CD14-positive monocyte (primary cell): ENCODE data around the gene SMIM35. TPM values are rescaled to one million over a fixed set of nuclear protein-coding genes. Genes with fewer than 3 reads are reported as not detected.

Source experiments
- DNase-seq, 3 donors: peaks; one replicate each; pipeline ENCODE4 v3.0.0-alpha.2; 2011 to 2022
- H2AFZ ChIP-seq: 2 replicates; pipeline ENCODE4 v1.6.0; 2012; ENCODE audit warnings: mild to moderate bottlenecking, low read depth, low read length, inconsistent platforms; ENCODE audit not compliant: insufficient read depth, poor library complexity, severe bottlenecking
- H3K27ac ChIP-seq, 2 donors: 1 replicate in 1 of 2; 2 replicates in 1 of 2; pipeline ENCODE4 v1.5.1; 2012 to 2013; ENCODE audit warnings: low read length in 2 of 2, control low read depth in 1 of 2, inconsistent platforms in 1 of 2, low read depth in 1 of 2, mild to moderate bottlenecking in 1 of 2
- H3K27me3 ChIP-seq, 2 donors: one replicate each; pipeline versions ENCODE4 v1.6.0 to v1.6.1; 2011 to 2013; ENCODE audit warnings: low read length in 2 of 2; ENCODE audit not compliant: control insufficient read depth in 2 of 2, insufficient read depth in 2 of 2
- H3K36me3 ChIP-seq, 2 donors: replicated peaks in 1 of 2; 1 replicate in 1 of 2; 2 replicates in 1 of 2; pipeline versions ENCODE4 v1.5.1 to v1.6.1; 2012 to 2013; ENCODE audit warnings: low read length in 2 of 2, control low read depth in 1 of 2, inconsistent platforms in 1 of 2, mild to moderate bottlenecking in 1 of 2; ENCODE audit not compliant: insufficient read depth in 2 of 2, control insufficient read depth in 1 of 2
- H3K4me1 ChIP-seq, 2 donors: 1 replicate in 1 of 2; 2 replicates in 1 of 2; pipeline versions ENCODE4 v1.5.1 to v1.6.1; 2012 to 2013; ENCODE audit warnings: low read length in 2 of 2, control low read depth in 1 of 2, inconsistent platforms in 1 of 2, mild to moderate bottlenecking in 1 of 2, moderate library complexity in 1 of 2; ENCODE audit not compliant: insufficient read depth in 2 of 2, control insufficient read depth in 1 of 2
- H3K4me2 ChIP-seq: replicated peaks from 2 replicates; pipeline ENCODE3; 2012; ENCODE audit warnings: low read length, moderate library complexity, mild to moderate bottlenecking; ENCODE audit not compliant: poor library complexity, severe bottlenecking; ENCODE audit errors: extremely low read depth
- H3K4me3 ChIP-seq, 3 experiments: fragments of 200-600 bp in 1 of 3; sonication (generic) in 1 of 3; replicated peaks in 1 of 3; 1 replicate in 2 of 3; 2 replicates in 1 of 3; pipeline ENCODE4 v1.5.1; 2011 to 2013; ENCODE audit warnings: low read length in 3 of 3, mild to moderate bottlenecking in 3 of 3, control low read depth in 2 of 3, low read depth in 2 of 3, inconsistent platforms in 1 of 3, moderate library complexity in 1 of 3
- H3K79me2 ChIP-seq: 2 replicates; pipeline ENCODE4 v1.6.0; 2012; ENCODE audit warnings: mild to moderate bottlenecking, control low read depth, inconsistent platforms, low read length, moderate library complexity; ENCODE audit not compliant: insufficient read depth
- H3K9ac ChIP-seq: 2 replicates; pipeline ENCODE4 v1.6.0; 2017; ENCODE audit warnings: low read length, mild to moderate bottlenecking; ENCODE audit not compliant: insufficient read depth, poor library complexity, severe bottlenecking
- H3K9me3 ChIP-seq, 2 donors: replicated peaks in 1 of 2; 1 replicate in 1 of 2; 2 replicates in 1 of 2; pipeline versions ENCODE4 v1.5.1 to v1.6.1; 2012 to 2013; ENCODE audit warnings: low read length in 2 of 2, control low read depth in 1 of 2; ENCODE audit not compliant: control insufficient read depth in 1 of 2, insufficient read depth in 1 of 2
- H4K20me1 ChIP-seq: 2 replicates; pipeline ENCODE4 v1.6.0; 2012; ENCODE audit warnings: mild to moderate bottlenecking, low read length, control low read depth, moderate library complexity; ENCODE audit not compliant: insufficient read depth
- H3K27ac Mint-ChIP-seq, 7 donors: one replicate each; pipeline ENCODE4 v1.8.0; 2020; ENCODE audit warnings: mild to moderate bottlenecking in 7 of 7, mixed read lengths in 7 of 7, moderate library complexity in 6 of 7, inconsistent platforms in 2 of 7
- H3K27me3 Mint-ChIP-seq, 3 donors: one replicate each; pipeline ENCODE4 v1.8.0; 2021 to 2022; ENCODE audit warnings: low read depth in 3 of 3, mild to moderate bottlenecking in 3 of 3, mixed read lengths in 3 of 3, moderate library complexity in 3 of 3, inconsistent platforms in 1 of 3
- H3K36me3 Mint-ChIP-seq, 2 donors: one replicate each; pipeline ENCODE4 v1.8.0; 2020; ENCODE audit warnings: mixed read lengths in 2 of 2, inconsistent platforms in 1 of 2, mild to moderate bottlenecking in 1 of 2
- H3K4me1 Mint-ChIP-seq: one replicate; pipeline ENCODE4 v1.8.0; 2020; ENCODE audit warnings: mild to moderate bottlenecking, mixed read lengths
- H3K4me3 Mint-ChIP-seq, 2 donors: one replicate each; pipeline ENCODE4 v1.8.0; 2020; ENCODE audit warnings: mild to moderate bottlenecking in 2 of 2, mixed read lengths in 2 of 2, moderate library complexity in 1 of 2
- H3K9me3 Mint-ChIP-seq, 7 donors: one replicate each; pipeline ENCODE4 v1.8.0; 2020 to 2022; ENCODE audit warnings: mixed read lengths in 7 of 7, mild to moderate bottlenecking in 6 of 7, moderate library complexity in 6 of 7, inconsistent platforms in 2 of 7
- WGBS: methylation state at CpG from one replicate; pipeline ENCODE4 v1.1.5; 2013; ENCODE audit warnings: missing lambda C conversion rate; ENCODE audit not compliant: insufficient coverage; 5-methylcytosine and 5-hydroxymethylcytosine counted together
- intact Hi-C, 2 donors: fragments of 100-400 bp; cut with micrococcal nuclease; formaldehyde crosslinking; loops; one replicate each; pipeline versions ENCODE4 v1.15.0 to v1.15.1; 2023
- polyA plus RNA-seq, 3 donors: library from polyadenylated mRNA; depleted of rRNA in 1 of 3; unstranded in 2 of 3; stranded (reverse) in 1 of 3; fragments of 300-500 nt in 2 of 3; fragments of >200 nt in 1 of 3; fragmentation: Illumina TruSeq in 2 of 3; gene quantifications; 1 replicate in 2 of 3; 2 replicates in 1 of 3; pipeline ENCODE4 v1.2.3, GENCODE V29; 2012 to 2021
- TF ChIP-seq, protein P1 (sequence below): fragments of 200-600 bp; IDR thresholded peaks from one replicate; pipeline ENCODE4 v1.8.0; 2022; ENCODE audit warnings: antibody characterized with exemption, mild to moderate bottlenecking

The SMIM35 gene
- polyA plus RNA-seq, 3 donors, result 0.05 to 0.29 (median 0.11) TPM

DNA sequence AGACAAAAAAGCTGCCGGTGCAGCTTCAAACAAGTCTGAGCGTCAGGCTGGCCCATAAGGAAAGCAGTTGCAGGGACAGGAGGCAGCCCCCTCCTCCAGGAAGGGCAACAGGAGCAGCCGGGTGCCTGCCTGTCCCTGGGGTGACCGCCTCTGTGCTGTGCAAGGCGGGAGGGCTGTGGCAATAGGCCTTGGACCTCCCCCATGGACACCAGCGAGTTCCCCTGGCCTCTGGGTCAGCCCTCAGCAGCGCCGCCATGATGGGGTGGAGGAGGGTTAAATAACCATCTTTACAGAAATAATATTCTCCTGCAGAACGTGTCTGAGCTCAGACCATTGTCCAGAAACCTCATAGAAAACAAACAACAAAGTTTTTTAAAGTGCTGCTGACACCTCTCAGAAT is 13.2 kb downstream of the SMIM35 start:
- no peak overlapping the region for H3K27ac ChIP-seq
- H3K4me3 ChIP-seq, result no peak overlapping the region
- TF ChIP-seq, protein P1, sequence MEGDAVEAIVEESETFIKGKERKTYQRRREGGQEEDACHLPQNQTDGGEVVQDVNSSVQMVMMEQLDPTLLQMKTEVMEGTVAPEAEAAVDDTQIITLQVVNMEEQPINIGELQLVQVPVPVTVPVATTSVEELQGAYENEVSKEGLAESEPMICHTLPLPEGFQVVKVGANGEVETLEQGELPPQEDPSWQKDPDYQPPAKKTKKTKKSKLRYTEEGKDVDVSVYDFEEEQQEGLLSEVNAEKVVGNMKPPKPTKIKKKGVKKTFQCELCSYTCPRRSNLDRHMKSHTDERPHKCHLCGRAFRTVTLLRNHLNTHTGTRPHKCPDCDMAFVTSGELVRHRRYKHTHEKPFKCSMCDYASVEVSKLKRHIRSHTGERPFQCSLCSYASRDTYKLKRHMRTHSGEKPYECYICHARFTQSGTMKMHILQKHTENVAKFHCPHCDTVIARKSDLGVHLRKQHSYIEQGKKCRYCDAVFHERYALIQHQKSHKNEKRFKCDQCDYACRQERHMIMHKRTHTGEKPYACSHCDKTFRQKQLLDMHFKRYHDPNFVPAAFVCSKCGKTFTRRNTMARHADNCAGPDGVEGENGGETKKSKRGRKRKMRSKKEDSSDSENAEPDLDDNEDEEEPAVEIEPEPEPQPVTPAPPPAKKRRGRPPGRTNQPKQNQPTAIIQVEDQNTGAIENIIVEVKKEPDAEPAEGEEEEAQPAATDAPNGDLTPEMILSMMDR, result no peak
- H4K20me1 ChIP-seq, result no peaks in the 10 kb centered on the region
- Mint-ChIP-seq H3K9me3 (peaks cover 0 to 2% (median 0%) of the 10 kb centered on the region in 7 donors), H3K4me3 (no peak overlapping the region), H3K36me3 (no peaks in the 10 kb centered on the region), H3K27me3 (peaks cover 1 to 2% (median 2%) of the 10 kb centered on the region in 3 donors), H3K27ac (no peak overlapping the region), H3K4me1 (peaks cover 16% of the 10 kb centered on the region)
- no peaks in the 10 kb centered on the region for H3K79me2 ChIP-seq
- H3K27me3 ChIP-seq, result no peaks in the 10 kb centered on the region
- intact Hi-C loops, result no loop called here
- H3K36me3 ChIP-seq, result no peaks in the 10 kb centered on the region
- no peak overlapping the region for H3K9ac ChIP-seq
- no peaks in the 10 kb centered on the region for H3K9me3 ChIP-seq
- peaks cover 15% of the 10 kb centered on the region in 2 donors for H3K4me1 ChIP-seq
- no peak overlapping the region for H2AFZ ChIP-seq
- no peak overlapping the region for H3K4me2 ChIP-seq
- WGBS, result 89% methylated on average over 6 of the region's 9 CpGs
- DNase-seq, result no peak

DNA sequence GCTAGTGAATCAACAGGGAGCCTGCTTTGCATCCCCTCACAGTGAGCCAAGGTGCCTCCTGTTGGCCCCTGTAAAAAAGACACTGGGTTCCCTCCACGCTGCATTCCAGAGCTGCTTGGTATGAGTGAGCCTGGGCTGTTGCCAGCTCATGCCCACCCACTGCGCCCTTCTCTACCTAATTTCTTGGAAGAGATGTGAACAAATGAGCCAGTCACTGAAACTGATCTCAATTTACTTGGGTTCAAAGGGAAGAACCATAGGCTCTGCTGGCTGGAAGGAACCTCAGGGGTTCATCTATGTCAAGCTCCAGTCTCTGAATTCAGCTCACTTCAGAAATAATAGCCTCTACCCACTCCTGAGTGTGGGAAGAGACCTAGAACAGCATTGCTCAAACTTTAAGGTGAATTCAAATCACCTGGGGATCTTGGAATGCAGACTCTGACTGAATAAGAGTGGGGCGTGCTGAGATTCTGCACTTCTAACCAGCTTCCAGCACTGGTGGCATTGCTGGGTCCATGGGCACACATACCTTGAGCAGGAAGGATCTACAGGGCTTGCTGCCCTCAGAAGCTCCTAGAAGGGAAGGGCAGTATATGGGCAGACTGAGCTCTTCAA is 15.2 kb downstream of the SMIM35 start:
- TF ChIP-seq, protein P1, result no peak
- H3K9me3 ChIP-seq, result no peaks in the 10 kb centered on the region
- Mint-ChIP-seq H3K27ac (no peak overlapping the region), H3K9me3 (peaks cover 0 to 4% (median 0%) of the 10 kb centered on the region in 7 donors), H3K4me3 (no peak overlapping the region), H3K4me1 (peaks cover 10% of the 10 kb centered on the region), H3K36me3 (no peaks in the 10 kb centered on the region), H3K27me3 (peaks cover 2 to 4% (median 4%) of the 10 kb centered on the region in 3 donors)
- H3K9ac ChIP-seq, result no peak overlapping the region
- H3K27me3 ChIP-seq, result no peaks in the 10 kb centered on the region
- no peak overlapping the region for H3K4me2 ChIP-seq
- WGBS, result 90% methylated on average over 1 of the region's 3 CpGs
- H3K79me2 ChIP-seq, result no peaks in the 10 kb centered on the region
- H3K36me3 ChIP-seq, result no peaks in the 10 kb centered on the region
- H2AFZ ChIP-seq, result no peak overlapping the region
- H3K4me1 ChIP-seq, result peaks cover 8% of the 10 kb centered on the region in 2 donors
- no peak for DNase-seq
- no peaks in the 10 kb centered on the region for H4K20me1 ChIP-seq
- intact Hi-C loops, result no loop called here
- no peak overlapping the region for H3K4me3 ChIP-seq
- no peak overlapping the region for H3K27ac ChIP-seq
